K562 (cell line): ENCODE measurements around the gene BAIAP3. TPM values are rescaled to one million over a fixed set of nuclear protein-coding genes. Genes with fewer than 3 reads are reported as not detected.

ENCODE experiments used
- HMG20A ChIP-seq: fragments of 450-650 bp; formaldehyde crosslinking; conservative IDR thresholded peaks from 2 replicates; pipeline ENCODE4 v1.4.0; 2020; ENCODE audit warnings: mild to moderate bottlenecking, mixed read lengths
- NONO ChIP-seq, 2 experiments: fragments of 200-400 bp in 1 of 2; fragments of 450-650 bp in 1 of 2; formaldehyde crosslinking in 1 of 2; IDR thresholded peaks; 2 replicates each; pipeline ENCODE4 v1.6.1; 2017; ENCODE audit warnings: low read depth in 2 of 2, mild to moderate bottlenecking in 2 of 2, moderate library complexity in 2 of 2, low read length in 1 of 2
- SMAD4 ChIP-seq: fragments of 250-450 bp; sonication (Bioruptor Pico); conservative IDR thresholded peaks from 2 replicates; pipeline ENCODE4 v1.8.0; 2021; ENCODE audit warnings: inconsistent platforms, mild to moderate bottlenecking, moderate library complexity
- TCF7 ChIP-seq: sonication (generic); IDR thresholded peaks from 2 replicates; pipeline ENCODE4 v1.6.1; 2016; ENCODE audit warnings: antibody characterized with exemption, borderline replicate concordance
- ZNF561 ChIP-seq: fragments of 450-650 bp; formaldehyde crosslinking; conservative IDR thresholded peaks from 2 replicates; pipeline ENCODE4 v1.4.0; 2020; ENCODE audit warnings: mild to moderate bottlenecking, moderate library complexity
- ZNF780A ChIP-seq: fragments of 250-450 bp; sonication (Bioruptor Pico); IDR thresholded peaks from 2 replicates; pipeline ENCODE4 v1.5.0; 2021; ENCODE audit warnings: mild to moderate bottlenecking
- ZNF785 ChIP-seq: fragments of 250-450 bp; sonication (Bioruptor Pico); IDR thresholded peaks from 2 replicates; pipeline ENCODE4 v1.4.0; 2020; ENCODE audit warnings: mild to moderate bottlenecking
- polyA plus RNA-seq, 8 experiments: library from polyadenylated mRNA; depleted of rRNA in 4 of 8; stranded (reverse) in 5 of 8; unstranded in 3 of 8; fragments of >200 nt; fragmentation: Nextera tagmentation in 2 of 8; fragmentation: Illumina TruSeq in 1 of 8; extraction: Ambion mirVana in 2 of 8; extraction: Trizol in 1 of 8; gene quantifications; 2 replicates each; pipeline versions ENCODE4 v1.2.1 to v1.2.3, GENCODE V29; 2011 to 2014; ENCODE audit warnings: inconsistent platforms in 1 of 8, missing spikeins in 1 of 8
- total RNA-seq, 7 experiments: library from RNA; depleted of rRNA in 6 of 7; stranded (reverse); fragments of >200 nt in 6 of 7; fragmentation: Illumina TruSeq in 2 of 7; extraction: Trizol in 2 of 7; gene quantifications; 2 replicates each; pipeline versions ENCODE4 v1.2.1 to v1.2.3, GENCODE V29; 2011 to 2021; ENCODE audit warnings: low replicate concordance in 1 of 7
- TF ChIP-seq, protein P1 (sequence below): fragments of 450-650 bp; IDR thresholded peaks from 2 replicates; pipeline ENCODE4 v1.7.0; 2016; ENCODE audit warnings: borderline replicate concordance
- TF ChIP-seq, protein P2 (sequence below): fragments of 250-450 bp; sonication (Bioruptor Pico); IDR thresholded peaks from 2 replicates; pipeline ENCODE4 v1.4.0; 2020; ENCODE audit warnings: borderline replicate concordance
- TF ChIP-seq, protein P3 (sequence below), 2 experiments: fragments of 450-650 bp; formaldehyde crosslinking in 1 of 2; IDR thresholded peaks; 2 replicates each; pipeline versions ENCODE4 v1.4.0 to v1.6.1; 2014 to 2020; ENCODE audit warnings: mild to moderate bottlenecking in 2 of 2, borderline replicate concordance in 1 of 2, low read depth in 1 of 2
- TF ChIP-seq, protein P4 (sequence below): fragments of 450-650 bp; IDR thresholded peaks from 2 replicates; pipeline ENCODE4 v1.7.1; 2018; ENCODE audit warnings: mild to moderate bottlenecking, low read depth; ENCODE audit not compliant: partially characterized antibody

Gene BAIAP3
- total and polyA plus RNA-seq, 9 of the 15 experiments (the other 6 are each of a cell fraction or from before 2014, with no cell fraction given) = 0.03 to 4.5 (median 0.57) TPM; not detected in 1

DNA sequence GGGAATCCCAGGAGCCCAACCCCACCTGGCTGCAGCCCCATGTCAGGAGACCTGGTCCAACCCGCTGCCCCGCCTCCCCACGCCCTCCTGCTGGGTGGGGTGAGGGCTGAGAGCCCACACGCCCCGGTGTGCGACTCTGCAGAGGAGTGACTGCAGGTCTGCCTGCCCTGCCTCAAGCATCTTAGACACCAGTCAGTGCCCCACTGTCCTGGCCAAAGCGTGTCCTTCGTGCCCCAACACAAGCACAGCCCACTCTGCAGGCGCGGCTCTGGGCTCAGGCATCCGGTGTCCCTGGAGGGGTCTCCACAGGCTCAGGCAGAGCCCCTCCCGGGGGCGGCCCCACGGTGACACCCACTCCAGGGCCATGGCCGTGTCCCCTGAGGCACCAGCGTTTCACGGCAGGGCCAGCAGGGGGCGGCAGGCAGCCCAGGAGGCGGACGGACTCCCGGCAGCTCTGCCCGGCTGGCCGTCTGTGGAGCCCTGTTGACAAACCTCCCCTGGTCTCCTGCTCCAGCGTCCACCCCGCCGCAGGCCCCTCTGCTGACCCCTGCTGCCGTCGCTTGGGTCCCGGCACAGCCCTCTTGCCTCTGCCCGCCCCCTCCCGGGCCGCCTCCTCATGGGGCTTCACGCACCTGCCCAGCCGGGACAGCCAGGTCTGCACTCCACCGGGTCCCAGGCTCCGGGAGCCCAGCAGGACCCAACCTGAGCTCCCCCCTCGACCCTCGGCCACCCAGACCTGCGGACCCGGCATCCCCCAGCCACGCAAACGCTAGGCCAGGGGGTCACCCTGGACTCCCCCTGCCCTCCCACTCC, 32.6 kb upstream of the BAIAP3 start (continued):
- TF ChIP-seq HMG20A (CRISPR knock-in tag) (no peak), SMAD4 (0 out of 2 replicates have a peak, but pooled peaks have one; percentile 29), TCF7 (no peak; the same call in 1 of the 2 replicates), ZNF780A (no peak), ZNF561 (CRISPR knock-in tag) (no peak), ZNF785 (no peak), NONO (IDR thresholded peaks at IDR 0.05; ENCODE audit: low read depth in 2 of 2, low read length in 1 of 2) (0 out of 4 replicates have a peak, but pooled peaks of 1 of the 2 experiments have one; percentile 53)
- TF ChIP-seq, protein P1, sequence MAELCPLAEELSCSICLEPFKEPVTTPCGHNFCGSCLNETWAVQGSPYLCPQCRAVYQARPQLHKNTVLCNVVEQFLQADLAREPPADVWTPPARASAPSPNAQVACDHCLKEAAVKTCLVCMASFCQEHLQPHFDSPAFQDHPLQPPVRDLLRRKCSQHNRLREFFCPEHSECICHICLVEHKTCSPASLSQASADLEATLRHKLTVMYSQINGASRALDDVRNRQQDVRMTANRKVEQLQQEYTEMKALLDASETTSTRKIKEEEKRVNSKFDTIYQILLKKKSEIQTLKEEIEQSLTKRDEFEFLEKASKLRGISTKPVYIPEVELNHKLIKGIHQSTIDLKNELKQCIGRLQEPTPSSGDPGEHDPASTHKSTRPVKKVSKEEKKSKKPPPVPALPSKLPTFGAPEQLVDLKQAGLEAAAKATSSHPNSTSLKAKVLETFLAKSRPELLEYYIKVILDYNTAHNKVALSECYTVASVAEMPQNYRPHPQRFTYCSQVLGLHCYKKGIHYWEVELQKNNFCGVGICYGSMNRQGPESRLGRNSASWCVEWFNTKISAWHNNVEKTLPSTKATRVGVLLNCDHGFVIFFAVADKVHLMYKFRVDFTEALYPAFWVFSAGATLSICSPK = no peak
- TF ChIP-seq, protein P2, sequence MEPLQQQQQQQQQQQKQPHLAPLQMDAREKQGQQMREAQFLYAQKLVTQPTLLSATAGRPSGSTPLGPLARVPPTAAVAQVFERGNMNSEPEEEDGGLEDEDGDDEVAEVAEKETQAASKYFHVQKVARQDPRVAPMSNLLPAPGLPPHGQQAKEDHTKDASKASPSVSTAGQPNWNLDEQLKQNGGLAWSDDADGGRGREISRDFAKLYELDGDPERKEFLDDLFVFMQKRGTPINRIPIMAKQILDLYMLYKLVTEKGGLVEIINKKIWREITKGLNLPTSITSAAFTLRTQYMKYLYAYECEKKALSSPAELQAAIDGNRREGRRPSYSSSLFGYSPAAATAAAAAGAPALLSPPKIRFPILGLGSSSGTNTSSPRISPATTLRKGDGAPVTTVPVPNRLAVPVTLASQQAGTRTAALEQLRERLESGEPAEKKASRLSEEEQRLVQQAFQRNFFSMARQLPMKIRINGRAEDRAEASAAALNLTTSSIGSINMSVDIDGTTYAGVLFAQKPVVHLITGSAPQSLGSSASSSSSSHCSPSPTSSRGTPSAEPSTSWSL (CRISPR knock-in tag) = no peak
- TF ChIP-seq, protein P3, sequence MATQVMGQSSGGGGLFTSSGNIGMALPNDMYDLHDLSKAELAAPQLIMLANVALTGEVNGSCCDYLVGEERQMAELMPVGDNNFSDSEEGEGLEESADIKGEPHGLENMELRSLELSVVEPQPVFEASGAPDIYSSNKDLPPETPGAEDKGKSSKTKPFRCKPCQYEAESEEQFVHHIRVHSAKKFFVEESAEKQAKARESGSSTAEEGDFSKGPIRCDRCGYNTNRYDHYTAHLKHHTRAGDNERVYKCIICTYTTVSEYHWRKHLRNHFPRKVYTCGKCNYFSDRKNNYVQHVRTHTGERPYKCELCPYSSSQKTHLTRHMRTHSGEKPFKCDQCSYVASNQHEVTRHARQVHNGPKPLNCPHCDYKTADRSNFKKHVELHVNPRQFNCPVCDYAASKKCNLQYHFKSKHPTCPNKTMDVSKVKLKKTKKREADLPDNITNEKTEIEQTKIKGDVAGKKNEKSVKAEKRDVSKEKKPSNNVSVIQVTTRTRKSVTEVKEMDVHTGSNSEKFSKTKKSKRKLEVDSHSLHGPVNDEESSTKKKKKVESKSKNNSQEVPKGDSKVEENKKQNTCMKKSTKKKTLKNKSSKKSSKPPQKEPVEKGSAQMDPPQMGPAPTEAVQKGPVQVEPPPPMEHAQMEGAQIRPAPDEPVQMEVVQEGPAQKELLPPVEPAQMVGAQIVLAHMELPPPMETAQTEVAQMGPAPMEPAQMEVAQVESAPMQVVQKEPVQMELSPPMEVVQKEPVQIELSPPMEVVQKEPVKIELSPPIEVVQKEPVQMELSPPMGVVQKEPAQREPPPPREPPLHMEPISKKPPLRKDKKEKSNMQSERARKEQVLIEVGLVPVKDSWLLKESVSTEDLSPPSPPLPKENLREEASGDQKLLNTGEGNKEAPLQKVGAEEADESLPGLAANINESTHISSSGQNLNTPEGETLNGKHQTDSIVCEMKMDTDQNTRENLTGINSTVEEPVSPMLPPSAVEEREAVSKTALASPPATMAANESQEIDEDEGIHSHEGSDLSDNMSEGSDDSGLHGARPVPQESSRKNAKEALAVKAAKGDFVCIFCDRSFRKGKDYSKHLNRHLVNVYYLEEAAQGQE (IDR thresholded peaks at IDR 0.05; ENCODE audit: borderline replicate concordance) = peak; percentile 25; the same call in 1 of the 2 replicates
- TF ChIP-seq, protein P3 (CRISPR knock-in tag; IDR thresholded peaks at IDR 0.05; ENCODE audit: low read depth) = 0 out of 2 replicates have a peak, but pooled peaks have one; percentile 23
- TF ChIP-seq, protein P4, sequence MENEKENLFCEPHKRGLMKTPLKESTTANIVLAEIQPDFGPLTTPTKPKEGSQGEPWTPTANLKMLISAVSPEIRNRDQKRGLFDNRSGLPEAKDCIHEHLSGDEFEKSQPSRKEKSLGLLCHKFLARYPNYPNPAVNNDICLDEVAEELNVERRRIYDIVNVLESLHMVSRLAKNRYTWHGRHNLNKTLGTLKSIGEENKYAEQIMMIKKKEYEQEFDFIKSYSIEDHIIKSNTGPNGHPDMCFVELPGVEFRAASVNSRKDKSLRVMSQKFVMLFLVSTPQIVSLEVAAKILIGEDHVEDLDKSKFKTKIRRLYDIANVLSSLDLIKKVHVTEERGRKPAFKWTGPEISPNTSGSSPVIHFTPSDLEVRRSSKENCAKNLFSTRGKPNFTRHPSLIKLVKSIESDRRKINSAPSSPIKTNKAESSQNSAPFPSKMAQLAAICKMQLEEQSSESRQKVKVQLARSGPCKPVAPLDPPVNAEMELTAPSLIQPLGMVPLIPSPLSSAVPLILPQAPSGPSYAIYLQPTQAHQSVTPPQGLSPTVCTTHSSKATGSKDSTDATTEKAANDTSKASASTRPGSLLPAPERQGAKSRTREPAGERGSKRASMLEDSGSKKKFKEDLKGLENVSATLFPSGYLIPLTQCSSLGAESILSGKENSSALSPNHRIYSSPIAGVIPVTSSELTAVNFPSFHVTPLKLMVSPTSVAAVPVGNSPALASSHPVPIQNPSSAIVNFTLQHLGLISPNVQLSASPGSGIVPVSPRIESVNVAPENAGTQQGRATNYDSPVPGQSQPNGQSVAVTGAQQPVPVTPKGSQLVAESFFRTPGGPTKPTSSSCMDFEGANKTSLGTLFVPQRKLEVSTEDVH = no peak
